WTC11 (cell line): ENCODE data around the gene SDC1. TPM values are rescaled to one million over a fixed set of nuclear protein-coding genes. Genes with fewer than 3 reads are reported as not detected.

Experiments
- ATAC-seq: fragments of 200-7000 bp; cut with Tn5 transposase; 2 replicates; pipeline ENCODE4 v1.10.0; 2021; ENCODE audit warnings: mild to moderate bottlenecking, moderate library complexity
- CTCF ChIA-PET: fragments of 300-600 bp; sonication (Branson Sonifier 250); formaldehyde crosslinking; loops from one replicate; lab custom pipeline; 2021; ENCODE audit warnings: antibody characterized with exemption; lab: Charles Lee
- POLR2A ChIA-PET: fragments of 350-600 bp; sonication (Branson Sonifier 250); formaldehyde crosslinking; loops from one replicate; lab custom pipeline; 2021; ENCODE audit warnings: antibody characterized with exemption; lab: Charles Lee
- DNase-seq: peaks from one replicate; pipeline ENCODE4 v3.0.0; 2021; ENCODE audit warnings: low spot score
- H3K27ac Mint-ChIP-seq: 2 replicates; pipeline ENCODE4 v1.8.0; 2021; ENCODE audit warnings: mixed read lengths
- H3K27me3 Mint-ChIP-seq: 2 replicates; pipeline ENCODE4 v1.8.0; 2021; ENCODE audit warnings: low read depth, mild to moderate bottlenecking, moderate library complexity, mixed read lengths
- H3K36me3 Mint-ChIP-seq: 2 replicates; pipeline ENCODE4 v1.8.0; 2021; ENCODE audit warnings: mixed read lengths
- H3K4me1 Mint-ChIP-seq: 2 replicates; pipeline ENCODE4 v1.8.0; 2022; ENCODE audit warnings: mixed read lengths
- H3K4me3 Mint-ChIP-seq: 2 replicates; pipeline ENCODE4 v1.8.0; 2021; ENCODE audit warnings: mild to moderate bottlenecking, moderate library complexity, mixed read lengths
- H3K9me3 Mint-ChIP-seq: 2 replicates; pipeline ENCODE4 v1.8.0; 2021; ENCODE audit warnings: mixed read lengths
- ELF4 ChIP-seq: sonication (generic); formaldehyde crosslinking; IDR thresholded peaks from 2 replicates; pipeline ENCODE4 v1.8.1; 2022; ENCODE audit warnings: low read depth, mild to moderate bottlenecking, moderate library complexity, missing genetic modification reagents
- GABPB1 ChIP-seq: sonication (generic); formaldehyde crosslinking; IDR thresholded peaks from 2 replicates; pipeline ENCODE4 v1.8.1; 2023; ENCODE audit warnings: mild to moderate bottlenecking, missing genetic modification reagents
- GRHL2 ChIP-seq: fragments of 250-450 bp; sonication (Bioruptor Pico); IDR thresholded peaks from 2 replicates; pipeline ENCODE4 v1.8.0; 2022; ENCODE audit warnings: mild to moderate bottlenecking, moderate library complexity; ENCODE audit not compliant: insufficient replicate concordance, severe bottlenecking
- NFE2L1 ChIP-seq: sonication (generic); formaldehyde crosslinking; IDR thresholded peaks from 2 replicates; pipeline ENCODE4 v1.8.1; 2023; ENCODE audit warnings: missing genetic modification reagents
- NR3C1 ChIP-seq: sonication (generic); formaldehyde crosslinking; conservative IDR thresholded peaks from 2 replicates; pipeline ENCODE4 v1.8.1; 2023; ENCODE audit warnings: low read depth, mild to moderate bottlenecking, missing genetic modification reagents
- TCF7 ChIP-seq: sonication (generic); formaldehyde crosslinking; IDR thresholded peaks from 2 replicates; pipeline ENCODE4 v1.8.0; 2022; ENCODE audit warnings: mild to moderate bottlenecking, low read depth, missing genetic modification reagents, moderate library complexity
- TEAD1 ChIP-seq: sonication (generic); formaldehyde crosslinking; IDR thresholded peaks from 2 replicates; pipeline ENCODE4 v1.8.0; 2022; ENCODE audit warnings: mild to moderate bottlenecking, missing genetic modification reagents
- ZNF263 ChIP-seq: sonication (generic); formaldehyde crosslinking; IDR thresholded peaks from 2 replicates; pipeline ENCODE4 v1.8.1; 2022; ENCODE audit warnings: low read depth, mild to moderate bottlenecking, moderate library complexity, missing genetic modification reagents
- ZNF317 ChIP-seq: sonication (generic); formaldehyde crosslinking; IDR thresholded peaks from 2 replicates; pipeline ENCODE4 v1.8.1; 2023; ENCODE audit warnings: low read depth, mild to moderate bottlenecking, moderate library complexity, missing genetic modification reagents, borderline replicate concordance
- total RNA-seq: library from RNA; stranded (reverse); gene quantifications from 3 replicates; pipeline ENCODE4 v1.2.3, GENCODE V29; 2021
- TF ChIP-seq, protein P1 (sequence below): sonication (generic); formaldehyde crosslinking; IDR thresholded peaks from 2 replicates; pipeline ENCODE4 v1.8.1; 2023; ENCODE audit warnings: mild to moderate bottlenecking, missing genetic modification reagents, moderate library complexity
- TF ChIP-seq, protein P2 (sequence below): fragments of 250-450 bp; sonication (Bioruptor Pico); IDR thresholded peaks from 2 replicates; pipeline ENCODE4 v1.9.0; 2021; ENCODE audit warnings: moderate library complexity, mild to moderate bottlenecking, inconsistent platforms, borderline replicate concordance
- TF ChIP-seq, protein P3 (sequence below): sonication (generic); formaldehyde crosslinking; IDR thresholded peaks from 2 replicates; pipeline ENCODE4 v1.8.0; 2022; ENCODE audit warnings: mild to moderate bottlenecking, missing genetic modification reagents
- TF ChIP-seq, protein P4 (sequence below): sonication (generic); formaldehyde crosslinking; IDR thresholded peaks from 2 replicates; pipeline ENCODE4 v1.8.1; 2022; ENCODE audit warnings: mild to moderate bottlenecking, moderate library complexity, missing genetic modification reagents
- TF ChIP-seq, protein P5 (sequence below): sonication (generic); formaldehyde crosslinking; IDR thresholded peaks from 2 replicates; pipeline ENCODE4 v1.8.0; 2023; ENCODE audit warnings: mild to moderate bottlenecking, missing genetic modification reagents
- TF ChIP-seq, protein P6 (sequence below): sonication (generic); formaldehyde crosslinking; IDR thresholded peaks from 2 replicates; pipeline ENCODE4 v1.8.1; 2022; ENCODE audit warnings: mild to moderate bottlenecking, missing genetic modification reagents, moderate library complexity, borderline replicate concordance
- TF ChIP-seq, protein P7 (sequence below): sonication (generic); formaldehyde crosslinking; conservative IDR thresholded peaks from 2 replicates; pipeline ENCODE4 v1.8.1; 2023; ENCODE audit warnings: mild to moderate bottlenecking, low read depth, missing genetic modification reagents, moderate library complexity
- TF ChIP-seq, protein P8 (sequence below): sonication (generic); formaldehyde crosslinking; IDR thresholded peaks from 2 replicates; pipeline ENCODE4 v1.8.0; 2022; ENCODE audit warnings: missing genetic modification reagents

Gene SDC1
- total RNA-seq, 1 experiment from 2014 or later, result 52.6 TPM

DNA sequence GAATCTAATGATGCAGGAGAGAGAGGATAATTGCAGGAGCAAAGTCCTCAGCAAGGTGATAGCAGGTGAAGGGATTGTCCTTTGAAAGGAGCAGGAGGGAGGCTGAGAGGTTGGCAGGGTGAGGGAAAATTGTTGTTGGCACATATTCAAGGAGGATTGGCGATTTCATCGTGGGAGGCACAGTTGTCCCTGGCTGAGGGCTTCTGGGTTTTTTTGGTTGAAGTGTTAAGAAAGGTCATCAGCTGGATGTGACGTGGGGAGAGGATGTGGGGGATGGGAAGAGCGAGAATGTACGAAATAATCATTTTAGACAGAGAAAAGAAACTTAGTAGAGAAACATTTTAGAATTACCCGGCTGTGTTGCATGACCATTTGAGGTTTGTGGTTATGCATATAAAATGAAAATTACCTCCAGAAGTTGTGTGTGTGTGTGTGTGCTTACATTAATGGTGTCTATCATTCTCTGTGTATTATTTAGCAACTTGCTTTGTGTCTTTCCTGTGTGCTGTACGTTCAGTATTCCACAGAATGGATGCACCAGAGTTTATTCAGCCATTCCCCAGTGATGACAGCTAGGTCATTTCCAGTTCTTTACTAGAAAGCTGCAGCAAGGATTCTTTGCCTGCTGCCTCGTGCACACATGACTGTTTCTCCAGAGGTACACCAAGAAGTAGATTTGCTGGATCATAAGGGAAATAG, 67.6 kb downstream of the SDC1 start:
- Mint-ChIP-seq H3K27ac (no peak overlapping the region), H3K4me1 (peaks cover 7% of the 10 kb centered on the region), H3K4me3 (no peak overlapping the region), H3K36me3 (no peaks in the 10 kb centered on the region), H3K9me3 (peaks cover 15% of the 10 kb centered on the region), H3K27me3 (no peaks in the 10 kb centered on the region; the same call in 1 of the 2 replicates)
- no peak for TF ChIP-seq GABPB1 (CRISPR knock-in tag)
- TF ChIP-seq, protein P1, sequence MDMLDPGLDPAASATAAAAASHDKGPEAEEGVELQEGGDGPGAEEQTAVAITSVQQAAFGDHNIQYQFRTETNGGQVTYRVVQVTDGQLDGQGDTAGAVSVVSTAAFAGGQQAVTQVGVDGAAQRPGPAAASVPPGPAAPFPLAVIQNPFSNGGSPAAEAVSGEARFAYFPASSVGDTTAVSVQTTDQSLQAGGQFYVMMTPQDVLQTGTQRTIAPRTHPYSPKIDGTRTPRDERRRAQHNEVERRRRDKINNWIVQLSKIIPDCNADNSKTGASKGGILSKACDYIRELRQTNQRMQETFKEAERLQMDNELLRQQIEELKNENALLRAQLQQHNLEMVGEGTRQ, result no peak
- TF ChIP-seq, protein P2, sequence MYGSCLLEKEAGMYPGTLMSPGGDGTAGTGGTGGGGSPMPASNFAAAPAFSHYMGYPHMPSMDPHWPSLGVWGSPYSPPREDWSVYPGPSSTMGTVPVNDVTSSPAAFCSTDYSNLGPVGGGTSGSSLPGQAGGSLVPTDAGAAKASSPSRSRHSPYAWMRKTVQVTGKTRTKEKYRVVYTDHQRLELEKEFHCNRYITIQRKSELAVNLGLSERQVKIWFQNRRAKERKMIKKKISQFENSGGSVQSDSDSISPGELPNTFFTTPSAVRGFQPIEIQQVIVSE (CRISPR knock-in tag), result no peak
- TF ChIP-seq TEAD1 (CRISPR knock-in tag), result no peak
- TF ChIP-seq ZNF263, result no peak
- TF ChIP-seq, protein P3, sequence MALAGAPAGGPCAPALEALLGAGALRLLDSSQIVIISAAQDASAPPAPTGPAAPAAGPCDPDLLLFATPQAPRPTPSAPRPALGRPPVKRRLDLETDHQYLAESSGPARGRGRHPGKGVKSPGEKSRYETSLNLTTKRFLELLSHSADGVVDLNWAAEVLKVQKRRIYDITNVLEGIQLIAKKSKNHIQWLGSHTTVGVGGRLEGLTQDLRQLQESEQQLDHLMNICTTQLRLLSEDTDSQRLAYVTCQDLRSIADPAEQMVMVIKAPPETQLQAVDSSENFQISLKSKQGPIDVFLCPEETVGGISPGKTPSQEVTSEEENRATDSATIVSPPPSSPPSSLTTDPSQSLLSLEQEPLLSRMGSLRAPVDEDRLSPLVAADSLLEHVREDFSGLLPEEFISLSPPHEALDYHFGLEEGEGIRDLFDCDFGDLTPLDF (CRISPR knock-in tag), result no peak
- no peak for TF ChIP-seq NFE2L1
- TF ChIP-seq, protein P4, sequence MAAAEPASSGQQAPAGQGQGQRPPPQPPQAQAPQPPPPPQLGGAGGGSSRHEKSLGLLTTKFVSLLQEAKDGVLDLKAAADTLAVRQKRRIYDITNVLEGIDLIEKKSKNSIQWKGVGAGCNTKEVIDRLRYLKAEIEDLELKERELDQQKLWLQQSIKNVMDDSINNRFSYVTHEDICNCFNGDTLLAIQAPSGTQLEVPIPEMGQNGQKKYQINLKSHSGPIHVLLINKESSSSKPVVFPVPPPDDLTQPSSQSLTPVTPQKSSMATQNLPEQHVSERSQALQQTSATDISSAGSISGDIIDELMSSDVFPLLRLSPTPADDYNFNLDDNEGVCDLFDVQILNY, result no peak
- TF ChIP-seq TCF7 (CRISPR knock-in tag), result no peak
- no peak for DNase-seq
- ATAC-seq, result no peak
- CTCF ChIA-PET, result no interaction called here
- POLR2A ChIA-PET, result interaction anchor here (0.9 kb wide), 1 partner anchor 145 kb away, joined by 3 read pairs; the partner anchor contains the start of gene MATN3

DNA sequence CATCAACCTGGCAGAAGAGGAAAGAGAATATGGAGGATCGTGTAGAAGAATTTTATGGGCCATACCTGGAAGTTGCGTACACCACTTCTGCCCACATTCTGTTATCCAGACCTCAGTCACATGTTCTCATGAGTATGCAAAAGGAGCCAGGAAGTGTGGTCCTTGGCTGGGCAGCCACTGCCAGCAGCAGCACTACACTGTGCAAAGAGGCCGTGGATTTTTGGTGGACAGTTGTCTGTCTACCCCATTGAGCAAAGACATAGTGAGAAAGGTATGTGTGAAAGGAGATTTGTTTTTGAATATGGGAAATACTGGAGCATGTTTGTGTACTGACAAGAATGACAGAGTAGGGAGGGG, 68.1 kb downstream of the SDC1 start:
- CTCF ChIA-PET, result no interaction called here
- TF ChIP-seq TCF7 (CRISPR knock-in tag) (no peak), ELF4 (CRISPR knock-in tag) (no peak), NR3C1 (CRISPR knock-in tag) (no peak), ZNF317 (CRISPR knock-in tag) (no peak), GRHL2 (CRISPR knock-in tag) (no peak)
- TF ChIP-seq, protein P5, sequence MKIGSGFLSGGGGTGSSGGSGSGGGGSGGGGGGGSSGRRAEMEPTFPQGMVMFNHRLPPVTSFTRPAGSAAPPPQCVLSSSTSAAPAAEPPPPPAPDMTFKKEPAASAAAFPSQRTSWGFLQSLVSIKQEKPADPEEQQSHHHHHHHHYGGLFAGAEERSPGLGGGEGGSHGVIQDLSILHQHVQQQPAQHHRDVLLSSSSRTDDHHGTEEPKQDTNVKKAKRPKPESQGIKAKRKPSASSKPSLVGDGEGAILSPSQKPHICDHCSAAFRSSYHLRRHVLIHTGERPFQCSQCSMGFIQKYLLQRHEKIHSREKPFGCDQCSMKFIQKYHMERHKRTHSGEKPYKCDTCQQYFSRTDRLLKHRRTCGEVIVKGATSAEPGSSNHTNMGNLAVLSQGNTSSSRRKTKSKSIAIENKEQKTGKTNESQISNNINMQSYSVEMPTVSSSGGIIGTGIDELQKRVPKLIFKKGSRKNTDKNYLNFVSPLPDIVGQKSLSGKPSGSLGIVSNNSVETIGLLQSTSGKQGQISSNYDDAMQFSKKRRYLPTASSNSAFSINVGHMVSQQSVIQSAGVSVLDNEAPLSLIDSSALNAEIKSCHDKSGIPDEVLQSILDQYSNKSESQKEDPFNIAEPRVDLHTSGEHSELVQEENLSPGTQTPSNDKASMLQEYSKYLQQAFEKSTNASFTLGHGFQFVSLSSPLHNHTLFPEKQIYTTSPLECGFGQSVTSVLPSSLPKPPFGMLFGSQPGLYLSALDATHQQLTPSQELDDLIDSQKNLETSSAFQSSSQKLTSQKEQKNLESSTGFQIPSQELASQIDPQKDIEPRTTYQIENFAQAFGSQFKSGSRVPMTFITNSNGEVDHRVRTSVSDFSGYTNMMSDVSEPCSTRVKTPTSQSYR (CRISPR knock-in tag), result no peak
- TF ChIP-seq, protein P6, sequence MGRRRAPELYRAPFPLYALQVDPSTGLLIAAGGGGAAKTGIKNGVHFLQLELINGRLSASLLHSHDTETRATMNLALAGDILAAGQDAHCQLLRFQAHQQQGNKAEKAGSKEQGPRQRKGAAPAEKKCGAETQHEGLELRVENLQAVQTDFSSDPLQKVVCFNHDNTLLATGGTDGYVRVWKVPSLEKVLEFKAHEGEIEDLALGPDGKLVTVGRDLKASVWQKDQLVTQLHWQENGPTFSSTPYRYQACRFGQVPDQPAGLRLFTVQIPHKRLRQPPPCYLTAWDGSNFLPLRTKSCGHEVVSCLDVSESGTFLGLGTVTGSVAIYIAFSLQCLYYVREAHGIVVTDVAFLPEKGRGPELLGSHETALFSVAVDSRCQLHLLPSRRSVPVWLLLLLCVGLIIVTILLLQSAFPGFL (CRISPR knock-in tag), result no peak
- TF ChIP-seq, protein P7, sequence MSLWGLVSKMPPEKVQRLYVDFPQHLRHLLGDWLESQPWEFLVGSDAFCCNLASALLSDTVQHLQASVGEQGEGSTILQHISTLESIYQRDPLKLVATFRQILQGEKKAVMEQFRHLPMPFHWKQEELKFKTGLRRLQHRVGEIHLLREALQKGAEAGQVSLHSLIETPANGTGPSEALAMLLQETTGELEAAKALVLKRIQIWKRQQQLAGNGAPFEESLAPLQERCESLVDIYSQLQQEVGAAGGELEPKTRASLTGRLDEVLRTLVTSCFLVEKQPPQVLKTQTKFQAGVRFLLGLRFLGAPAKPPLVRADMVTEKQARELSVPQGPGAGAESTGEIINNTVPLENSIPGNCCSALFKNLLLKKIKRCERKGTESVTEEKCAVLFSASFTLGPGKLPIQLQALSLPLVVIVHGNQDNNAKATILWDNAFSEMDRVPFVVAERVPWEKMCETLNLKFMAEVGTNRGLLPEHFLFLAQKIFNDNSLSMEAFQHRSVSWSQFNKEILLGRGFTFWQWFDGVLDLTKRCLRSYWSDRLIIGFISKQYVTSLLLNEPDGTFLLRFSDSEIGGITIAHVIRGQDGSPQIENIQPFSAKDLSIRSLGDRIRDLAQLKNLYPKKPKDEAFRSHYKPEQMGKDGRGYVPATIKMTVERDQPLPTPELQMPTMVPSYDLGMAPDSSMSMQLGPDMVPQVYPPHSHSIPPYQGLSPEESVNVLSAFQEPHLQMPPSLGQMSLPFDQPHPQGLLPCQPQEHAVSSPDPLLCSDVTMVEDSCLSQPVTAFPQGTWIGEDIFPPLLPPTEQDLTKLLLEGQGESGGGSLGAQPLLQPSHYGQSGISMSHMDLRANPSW, result no peak
- TF ChIP-seq, protein P8, sequence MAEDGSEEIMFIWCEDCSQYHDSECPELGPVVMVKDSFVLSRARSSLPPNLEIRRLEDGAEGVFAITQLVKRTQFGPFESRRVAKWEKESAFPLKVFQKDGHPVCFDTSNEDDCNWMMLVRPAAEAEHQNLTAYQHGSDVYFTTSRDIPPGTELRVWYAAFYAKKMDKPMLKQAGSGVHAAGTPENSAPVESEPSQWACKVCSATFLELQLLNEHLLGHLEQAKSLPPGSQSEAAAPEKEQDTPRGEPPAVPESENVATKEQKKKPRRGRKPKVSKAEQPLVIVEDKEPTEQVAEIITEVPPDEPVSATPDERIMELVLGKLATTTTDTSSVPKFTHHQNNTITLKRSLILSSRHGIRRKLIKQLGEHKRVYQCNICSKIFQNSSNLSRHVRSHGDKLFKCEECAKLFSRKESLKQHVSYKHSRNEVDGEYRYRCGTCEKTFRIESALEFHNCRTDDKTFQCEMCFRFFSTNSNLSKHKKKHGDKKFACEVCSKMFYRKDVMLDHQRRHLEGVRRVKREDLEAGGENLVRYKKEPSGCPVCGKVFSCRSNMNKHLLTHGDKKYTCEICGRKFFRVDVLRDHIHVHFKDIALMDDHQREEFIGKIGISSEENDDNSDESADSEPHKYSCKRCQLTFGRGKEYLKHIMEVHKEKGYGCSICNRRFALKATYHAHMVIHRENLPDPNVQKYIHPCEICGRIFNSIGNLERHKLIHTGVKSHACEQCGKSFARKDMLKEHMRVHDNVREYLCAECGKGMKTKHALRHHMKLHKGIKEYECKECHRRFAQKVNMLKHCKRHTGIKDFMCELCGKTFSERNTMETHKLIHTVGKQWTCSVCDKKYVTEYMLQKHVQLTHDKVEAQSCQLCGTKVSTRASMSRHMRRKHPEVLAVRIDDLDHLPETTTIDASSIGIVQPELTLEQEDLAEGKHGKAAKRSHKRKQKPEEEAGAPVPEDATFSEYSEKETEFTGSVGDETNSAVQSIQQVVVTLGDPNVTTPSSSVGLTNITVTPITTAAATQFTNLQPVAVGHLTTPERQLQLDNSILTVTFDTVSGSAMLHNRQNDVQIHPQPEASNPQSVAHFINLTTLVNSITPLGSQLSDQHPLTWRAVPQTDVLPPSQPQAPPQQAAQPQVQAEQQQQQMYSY (CRISPR knock-in tag), result no peak

More for the DNA sequence above, 68.1 kb downstream of the SDC1 start:
- no peak for ATAC-seq
- POLR2A ChIA-PET, result no interaction called here
- H3K4me1 Mint-ChIP-seq, result peaks cover 7% of the 10 kb centered on the region
- peaks cover 15% of the 10 kb centered on the region for H3K9me3 Mint-ChIP-seq
- H3K4me3 Mint-ChIP-seq, result no peak overlapping the region
- DNase-seq, result no peak
- H3K27me3 Mint-ChIP-seq, result no peaks in the 10 kb centered on the region; the same call in 1 of the 2 replicates
- no peaks in the 10 kb centered on the region for H3K36me3 Mint-ChIP-seq
- no peak overlapping the region for H3K27ac Mint-ChIP-seq
